ENCODE measurements around the gene CST7. TPM values are rescaled to one million over a fixed set of nuclear protein-coding genes. Genes with fewer than 3 reads are reported as not detected.

The CST7 gene
- total and polyA plus RNA-seq, 2 of the 13 experiments (the other 11 are each of a cell fraction or from before 2014, with no cell fraction given), result not detected

DNA sequence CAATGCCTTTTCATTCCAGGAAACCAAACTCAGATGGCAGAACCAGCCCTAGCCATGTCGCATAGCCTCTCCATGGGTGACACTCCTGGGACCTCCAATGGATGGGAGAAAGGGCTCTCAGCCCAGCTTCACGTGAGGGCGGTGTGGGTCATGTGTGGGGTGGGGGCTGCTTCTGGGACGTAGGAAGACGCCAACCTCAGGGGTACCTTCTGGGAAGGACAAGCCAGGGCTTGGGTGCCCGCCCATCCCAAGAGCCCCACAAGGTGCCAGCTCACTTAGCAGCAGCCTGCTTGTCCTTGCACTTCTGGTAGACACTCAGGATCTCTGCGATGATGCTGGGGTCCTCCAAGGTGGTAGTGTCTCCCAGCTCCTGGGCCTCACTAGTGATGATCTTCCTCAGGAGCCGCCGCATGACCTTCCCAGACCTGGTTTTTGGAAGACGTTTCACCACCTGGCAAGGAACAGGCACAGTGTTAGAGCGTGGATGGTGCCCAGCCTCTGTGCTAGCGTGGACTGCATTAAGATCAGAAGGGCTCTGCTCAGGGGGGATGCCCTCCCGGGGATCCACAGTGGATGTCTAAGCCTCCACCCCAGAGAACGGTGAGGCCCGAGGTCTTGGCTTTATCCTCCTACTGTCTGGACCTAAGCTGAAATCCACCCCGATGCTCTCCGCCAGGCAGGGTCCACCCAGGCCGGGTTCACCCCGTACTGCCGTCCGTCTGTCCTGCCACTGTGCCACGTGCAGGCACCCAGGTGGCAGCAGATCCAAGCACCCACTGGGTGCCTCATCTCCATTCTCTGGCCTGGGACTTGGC is 58.6 kb downstream of the CST7 start:
- ChIA-PET POLR2A (interaction anchor here (0.5 to 0.6 kb wide), 2 partner anchors 64 to 181 kb away, joined by 3 to 4 read pairs; no protein-coding TSS in a partner anchor), CTCF (ENCODE audit: low intra/inter-chr PET ratio, low total read pairs) (no interaction called here)
- Histone ChIP-seq H3K27me3 (ENCODE audit: control insufficient read depth in 1 of 2, insufficient read depth in 2 of 2, low read length in 2 of 2) (0 out of 5 replicates have a peak, but pooled peaks cover 0 to 5% of the 10 kb centered on the region in 2 experiments), H3K4me1 (ENCODE audit: insufficient read depth, low read length) (no peaks in the 10 kb centered on the region), H2AFZ (ENCODE audit: low read length) (no peak overlapping the region), H3K4me2 (ENCODE audit: low read depth, low read length) (no peak overlapping the region), H3K4me3 (replicated peaks in 1 of 3; ENCODE audit: insufficient read depth in 1 of 3, low read depth in 2 of 3, low read length in 3 of 3) (no peak overlapping the region), H3K9me3 (ENCODE audit: low read length) (no peaks in the 10 kb centered on the region), H3K36me3 (replicated peaks in 1 of 2; ENCODE audit: control insufficient read depth in 1 of 2, insufficient read depth in 2 of 2, low read length in 2 of 2) (peaks cover 0 to 3% of the 10 kb centered on the region in 2 experiments; a peak in 3 of 5 replicates), H3K9ac (ENCODE audit: insufficient read depth, low read depth, low read length) (no peak overlapping the region), H3K27ac (ENCODE audit: extremely low read length, insufficient read depth, low read length) (no peak overlapping the region), H3K79me2 (ENCODE audit: insufficient read depth, low read length) (no peaks in the 10 kb centered on the region), H4K20me1 (ENCODE audit: insufficient read depth, low read length) (no peaks in the 10 kb centered on the region)
- 76% methylated on average over 19 of the region's 22 CpGs for WGBS (ENCODE audit: low lambda C conversion rate)
- DNase-seq (ENCODE audit: low spot score), result no peak
- in situ Hi-C loops (cut with HindIII; ENCODE audit: extremely low pct_ligation_motif_present, low pct_unique_long_range_greater_than_20kb), result no loop called here
- no TSS peak for BruUV-seq (replicated peaks)
- FAIRE-seq, result no peak
- no peak for TF ChIP-seq ZBTB7B (CRISPR knock-in tag; IDR thresholded peaks at IDR 0.05)
- no peak for TF ChIP-seq KMT2B (CRISPR knock-in tag; IDR thresholded peaks at IDR 0.05)
- TF ChIP-seq ASH2L (IDR thresholded peaks at IDR 0.05; ENCODE audit: insufficient read length, low read depth, low read length), result no peak
- no peak for ATAC-seq
- intact Hi-C loops (cut with micrococcal nuclease; ENCODE audit: unreplicated experiment), result no loop called here

DNA sequence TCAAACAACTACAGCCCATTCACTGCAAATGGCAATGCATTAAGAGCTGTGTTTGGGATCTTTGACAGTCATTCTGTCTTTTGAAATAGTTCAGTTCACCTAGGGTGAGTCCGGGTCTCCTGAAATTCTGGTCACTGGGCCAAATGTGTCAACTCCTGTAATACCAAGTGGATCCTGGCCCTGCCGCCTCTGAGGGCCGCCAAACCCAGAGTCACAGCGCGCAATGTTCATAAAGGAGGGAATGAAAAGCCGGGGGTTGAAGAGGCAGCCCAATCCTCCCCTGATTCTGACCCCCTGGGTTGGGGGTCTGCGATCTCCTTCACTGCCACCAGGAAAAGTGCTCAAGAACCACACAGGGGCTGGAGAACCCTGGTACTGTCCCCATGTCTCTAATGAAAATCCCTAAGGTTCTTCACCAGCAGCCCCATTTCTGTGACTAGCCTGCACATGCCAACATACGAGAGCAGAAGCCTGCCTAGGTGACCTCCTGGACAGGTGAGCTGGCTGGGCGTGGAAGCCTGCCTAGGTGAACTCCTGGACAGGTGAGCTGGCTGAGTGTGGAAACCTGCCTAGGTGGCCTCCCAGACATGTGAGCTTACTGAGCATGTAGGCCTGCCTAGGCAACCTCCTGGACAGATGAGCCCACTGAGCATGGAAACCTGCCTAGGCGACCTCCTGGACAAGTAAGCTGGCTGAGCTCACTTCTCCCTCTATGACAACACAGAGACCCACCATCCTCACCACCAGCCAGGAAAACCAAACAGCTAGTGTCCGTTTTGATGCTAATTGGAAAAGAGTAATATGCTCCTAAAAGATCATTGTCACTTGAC is 59.5 kb downstream of the CST7 start:
- Histone ChIP-seq H3K27ac (ENCODE audit: extremely low read length, insufficient read depth, low read length) (no peak overlapping the region), H3K4me2 (ENCODE audit: low read depth, low read length) (no peak overlapping the region), H3K27me3 (ENCODE audit: control insufficient read depth in 1 of 2, insufficient read depth in 2 of 2, low read length in 2 of 2) (0 out of 5 replicates have a peak, but pooled peaks cover 0 to 5% of the 10 kb centered on the region in 2 experiments), H3K4me1 (ENCODE audit: insufficient read depth, low read length) (no peaks in the 10 kb centered on the region), H3K79me2 (ENCODE audit: insufficient read depth, low read length) (no peaks in the 10 kb centered on the region), H3K4me3 (replicated peaks in 1 of 3; ENCODE audit: insufficient read depth in 1 of 3, low read depth in 2 of 3, low read length in 3 of 3) (no peak overlapping the region), H3K36me3 (replicated peaks in 1 of 2; ENCODE audit: control insufficient read depth in 1 of 2, insufficient read depth in 2 of 2, low read length in 2 of 2) (peaks cover 0 to 3% of the 10 kb centered on the region in 2 experiments; a peak in 4 of 5 replicates), H2AFZ (ENCODE audit: low read length) (no peak overlapping the region), H4K20me1 (ENCODE audit: insufficient read depth, low read length) (no peaks in the 10 kb centered on the region), H3K9ac (ENCODE audit: insufficient read depth, low read depth, low read length) (no peak overlapping the region), H3K9me3 (ENCODE audit: low read length) (no peaks in the 10 kb centered on the region)
- ATAC-seq (no peak), DNase-seq (ENCODE audit: low spot score) (no peak), FAIRE-seq (no peak)
- WGBS (ENCODE audit: low lambda C conversion rate), result 80% methylated on average over 11 of the region's 11 CpGs
- ChIA-PET POLR2A (interaction anchor here (0.6 to 1.4 kb wide), 2 partner anchors 53 to 63 kb away, joined by 3 read pairs; no protein-coding TSS in a partner anchor), CTCF (ENCODE audit: low intra/inter-chr PET ratio, low total read pairs) (no interaction called here)
- in situ Hi-C loops (cut with HindIII; ENCODE audit: extremely low pct_ligation_motif_present, low pct_unique_long_range_greater_than_20kb) (no loop called here), intact Hi-C loops (cut with micrococcal nuclease; ENCODE audit: unreplicated experiment) (no loop called here)
- no TSS peak for BruUV-seq (replicated peaks)
- TF ChIP-seq MEIS2 (CRISPR knock-in tag; IDR thresholded peaks at IDR 0.05) (no peak), STAG1 (CRISPR knock-in tag; IDR thresholded peaks at IDR 0.05) (no peak), ELF3 (CRISPR knock-in tag; IDR thresholded peaks at IDR 0.05) (no peak)
- TF ChIP-seq, protein P1, sequence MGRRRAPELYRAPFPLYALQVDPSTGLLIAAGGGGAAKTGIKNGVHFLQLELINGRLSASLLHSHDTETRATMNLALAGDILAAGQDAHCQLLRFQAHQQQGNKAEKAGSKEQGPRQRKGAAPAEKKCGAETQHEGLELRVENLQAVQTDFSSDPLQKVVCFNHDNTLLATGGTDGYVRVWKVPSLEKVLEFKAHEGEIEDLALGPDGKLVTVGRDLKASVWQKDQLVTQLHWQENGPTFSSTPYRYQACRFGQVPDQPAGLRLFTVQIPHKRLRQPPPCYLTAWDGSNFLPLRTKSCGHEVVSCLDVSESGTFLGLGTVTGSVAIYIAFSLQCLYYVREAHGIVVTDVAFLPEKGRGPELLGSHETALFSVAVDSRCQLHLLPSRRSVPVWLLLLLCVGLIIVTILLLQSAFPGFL (CRISPR knock-in tag; IDR thresholded peaks at IDR 0.05), result no peak

Data from HepG2 (cell line).